ENCODE results near the gene CHN1. TPM values are rescaled to one million over a fixed set of nuclear protein-coding genes. Genes with fewer than 3 reads are reported as not detected.

The CHN1 gene
- total and polyA plus RNA-seq, 3 donors from 2014 or later = 30.1 to 47.7 (median 42.6) TPM

GRCh38 chr2:174919947-174920595 is 85.1 kb downstream of the CHN1 start:
- intact Hi-C loops (cut with DNase I; ENCODE audit: low total_unique reads) = no loop called here
- no peaks in the 10 kb centered on the region for H3K4me1 ChIP-seq
- no peak overlapping the region for H3K27ac ChIP-seq
- H3K36me3 ChIP-seq (ENCODE audit: low read depth, missing control alignments) = no peaks in the 10 kb centered on the region
- WGBS, 2 donors = 75 to 78% methylated on average over 6 of the region's 6 CpGs
- TF ChIP-seq, protein P1, sequence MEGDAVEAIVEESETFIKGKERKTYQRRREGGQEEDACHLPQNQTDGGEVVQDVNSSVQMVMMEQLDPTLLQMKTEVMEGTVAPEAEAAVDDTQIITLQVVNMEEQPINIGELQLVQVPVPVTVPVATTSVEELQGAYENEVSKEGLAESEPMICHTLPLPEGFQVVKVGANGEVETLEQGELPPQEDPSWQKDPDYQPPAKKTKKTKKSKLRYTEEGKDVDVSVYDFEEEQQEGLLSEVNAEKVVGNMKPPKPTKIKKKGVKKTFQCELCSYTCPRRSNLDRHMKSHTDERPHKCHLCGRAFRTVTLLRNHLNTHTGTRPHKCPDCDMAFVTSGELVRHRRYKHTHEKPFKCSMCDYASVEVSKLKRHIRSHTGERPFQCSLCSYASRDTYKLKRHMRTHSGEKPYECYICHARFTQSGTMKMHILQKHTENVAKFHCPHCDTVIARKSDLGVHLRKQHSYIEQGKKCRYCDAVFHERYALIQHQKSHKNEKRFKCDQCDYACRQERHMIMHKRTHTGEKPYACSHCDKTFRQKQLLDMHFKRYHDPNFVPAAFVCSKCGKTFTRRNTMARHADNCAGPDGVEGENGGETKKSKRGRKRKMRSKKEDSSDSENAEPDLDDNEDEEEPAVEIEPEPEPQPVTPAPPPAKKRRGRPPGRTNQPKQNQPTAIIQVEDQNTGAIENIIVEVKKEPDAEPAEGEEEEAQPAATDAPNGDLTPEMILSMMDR (IDR thresholded peaks at IDR 0.05) = no peak
- no peak for TF ChIP-seq POLR2A (IDR thresholded peaks at IDR 0.05)
- H3K27me3 ChIP-seq = no peaks in the 10 kb centered on the region
- no peak overlapping the region for H3K4me3 ChIP-seq
- no peaks in the 10 kb centered on the region for H3K9me3 ChIP-seq
- no peak for DNase-seq

GRCh38 chr2:174918886-174919526 is 86.2 kb downstream of the CHN1 start:
- Histone ChIP-seq H3K27me3 (no peaks in the 10 kb centered on the region), H3K36me3 (ENCODE audit: low read depth, missing control alignments) (no peaks in the 10 kb centered on the region), H3K27ac (no peak overlapping the region), H3K9me3 (no peaks in the 10 kb centered on the region), H3K4me3 (no peak overlapping the region), H3K4me1 (no peaks in the 10 kb centered on the region)
- 85 to 100% methylated on average over 1 of the region's 1 CpG for WGBS, 2 donors
- DNase-seq = no peak
- intact Hi-C loops (cut with DNase I; ENCODE audit: low total_unique reads) = no loop called here
- no peak for TF ChIP-seq POLR2A (IDR thresholded peaks at IDR 0.05)
- TF ChIP-seq, protein P1 (IDR thresholded peaks at IDR 0.05) = no peak

- no peak for DNase-seq
- WGBS, 2 donors = 90 to 94% methylated on average over 4 of the region's 4 CpGs
- Histone ChIP-seq H3K4me1 (no peaks in the 10 kb centered on the region), H3K27me3 (no peaks in the 10 kb centered on the region), H3K4me3 (no peak overlapping the region), H3K9me3 (no peaks in the 10 kb centered on the region), H3K36me3 (ENCODE audit: low read depth, missing control alignments) (no peaks in the 10 kb centered on the region), H3K27ac (no peak overlapping the region)
- TF ChIP-seq, protein P1 (IDR thresholded peaks at IDR 0.05) = no peak
- no peak for TF ChIP-seq POLR2A (IDR thresholded peaks at IDR 0.05)
- intact Hi-C loops (cut with DNase I; ENCODE audit: low total_unique reads) = no loop called here
Observed at GRCh38 chr2:174916270-174916930, 88.8 kb downstream of the CHN1 start.

- Histone ChIP-seq H3K9me3 (no peaks in the 10 kb centered on the region), H3K27ac (no peak overlapping the region), H3K36me3 (ENCODE audit: low read depth, missing control alignments) (no peaks in the 10 kb centered on the region), H3K4me1 (no peaks in the 10 kb centered on the region), H3K4me3 (no peak overlapping the region), H3K27me3 (no peaks in the 10 kb centered on the region)
- peak; percentile 42 for DNase-seq
- intact Hi-C loops (cut with DNase I; ENCODE audit: low total_unique reads) = no loop called here
- 87% methylated on average over 7 of the region's 7 CpGs for WGBS, 2 donors
- TF ChIP-seq, protein P1 (IDR thresholded peaks at IDR 0.05) = no peak
- TF ChIP-seq POLR2A (IDR thresholded peaks at IDR 0.05) = no peak
Observed at GRCh38 chr2:174914853-174915760, 90.1 kb downstream of the CHN1 start.

All from testis (tissue), 3 donors.